Stimulated activated naive B cell treated with anti-CD40 and anti-IgM and Interleukin-4, amounts not matched to agents 10 μg/mL and 1 μg/mL and 100 μg/mL, for 72 hours (primary cell): Measurements from ENCODE around the gene NNT.
"Not testable (repeated sequence)": the region's sequence is repeated elsewhere in the genome, so short reads cannot be mapped to it uniquely, and the experiment has no call there.

Experiments used
- ATAC-seq, 2 donors: fragments of 150-1000 bp; cut with Tn5 transposase; replicated peaks; 2 replicates each; pipeline ENCODE4 v1.10.0; 2021; ENCODE audit warnings: moderate library complexity in 1 of 2
- DNase-seq: peaks from one replicate; pipeline ENCODE4 v3.0.0; 2021
- H3K27ac Mint-ChIP-seq: one replicate; pipeline ENCODE4 v1.8.0; 2022; ENCODE audit warnings: mild to moderate bottlenecking, mixed read lengths
- H3K27me3 Mint-ChIP-seq, 2 donors: one replicate each; pipeline ENCODE4 v1.8.0; 2022; ENCODE audit warnings: mixed read lengths in 2 of 2
- H3K36me3 Mint-ChIP-seq, 2 donors: one replicate each; pipeline ENCODE4 v1.8.0; 2022; ENCODE audit warnings: mixed read lengths in 2 of 2, mild to moderate bottlenecking in 1 of 2
- H3K4me1 Mint-ChIP-seq, 2 donors: one replicate each; pipeline ENCODE4 v1.8.0; 2022; ENCODE audit warnings: mixed read lengths in 2 of 2, mild to moderate bottlenecking in 1 of 2
- H3K4me3 Mint-ChIP-seq, 2 donors: one replicate each; pipeline ENCODE4 v1.8.0; 2022; ENCODE audit warnings: mild to moderate bottlenecking in 2 of 2, mixed read lengths in 2 of 2, moderate library complexity in 1 of 2
- H3K9me3 Mint-ChIP-seq, 2 donors: one replicate each; pipeline ENCODE4 v1.8.0; 2022; ENCODE audit warnings: mixed read lengths in 2 of 2, mild to moderate bottlenecking in 1 of 2

The NNT gene

DNA sequence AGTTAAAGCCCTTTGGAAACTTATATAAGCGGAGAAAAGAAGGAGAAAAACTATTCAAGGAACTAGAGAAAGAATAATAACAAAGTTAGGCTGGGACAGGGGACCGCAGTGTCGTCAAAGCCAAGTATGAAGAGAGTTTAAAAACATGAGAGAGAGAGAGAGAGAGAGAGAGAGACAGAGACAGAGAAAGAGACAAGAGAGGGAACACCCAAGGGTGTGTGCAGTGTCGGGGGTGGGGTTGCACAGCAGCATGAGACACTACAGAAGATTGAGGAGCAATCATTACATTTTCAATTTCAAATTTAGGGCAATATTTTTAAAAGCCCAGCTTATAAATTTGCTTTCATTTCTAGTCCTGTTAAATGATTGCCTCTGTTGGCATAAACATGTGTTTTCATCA lies 74.3 kb downstream of the NNT start:
- H3K27me3 Mint-ChIP-seq, result no peaks in the 10 kb centered on the region
- ATAC-seq, result no peak

DNA sequence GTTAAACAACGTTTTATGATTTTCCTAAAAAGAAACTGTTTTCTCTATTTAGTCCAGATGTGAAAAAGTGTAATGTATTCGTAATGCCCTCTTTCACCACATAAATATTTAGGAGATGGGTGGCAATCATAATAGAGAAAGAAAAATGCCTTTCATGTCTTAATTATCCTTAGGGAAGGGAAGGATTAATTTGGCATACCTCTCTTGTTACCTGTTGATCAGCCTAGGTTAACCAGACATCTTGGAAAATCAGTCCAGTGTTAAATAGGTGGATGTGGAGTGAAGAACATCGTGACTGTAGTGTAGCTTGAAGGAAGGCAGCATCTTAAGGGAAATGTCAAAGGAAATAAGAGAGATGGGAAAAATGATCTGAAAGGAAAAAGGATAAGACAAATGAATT lies 76.2 kb downstream of the NNT start:
- peaks cover 21 to 28% of the 10 kb centered on the region in 2 donors for H3K36me3 Mint-ChIP-seq
- H3K9me3 Mint-ChIP-seq, result no peaks in the 10 kb centered on the region
- DNase-seq, result no peak
- no peak overlapping the region for H3K4me3 Mint-ChIP-seq
- H3K4me1 Mint-ChIP-seq, result peaks cover 2 to 4% of the 10 kb centered on the region in 2 donors
- no peaks in the 10 kb centered on the region for H3K27me3 Mint-ChIP-seq
- ATAC-seq, result no peak
- no peak overlapping the region for H3K27ac Mint-ChIP-seq

More for the DNA sequence above, 74.3 kb downstream of the NNT start:
- H3K4me1 Mint-ChIP-seq, result no peaks in the 10 kb centered on the region
- no peak overlapping the region for H3K27ac Mint-ChIP-seq
- H3K4me3 Mint-ChIP-seq, result no peak overlapping the region
- peaks cover 22 to 28% of the 10 kb centered on the region in 2 donors for H3K36me3 Mint-ChIP-seq
- no peaks in the 10 kb centered on the region for H3K9me3 Mint-ChIP-seq
- DNase-seq, result no peak

DNA sequence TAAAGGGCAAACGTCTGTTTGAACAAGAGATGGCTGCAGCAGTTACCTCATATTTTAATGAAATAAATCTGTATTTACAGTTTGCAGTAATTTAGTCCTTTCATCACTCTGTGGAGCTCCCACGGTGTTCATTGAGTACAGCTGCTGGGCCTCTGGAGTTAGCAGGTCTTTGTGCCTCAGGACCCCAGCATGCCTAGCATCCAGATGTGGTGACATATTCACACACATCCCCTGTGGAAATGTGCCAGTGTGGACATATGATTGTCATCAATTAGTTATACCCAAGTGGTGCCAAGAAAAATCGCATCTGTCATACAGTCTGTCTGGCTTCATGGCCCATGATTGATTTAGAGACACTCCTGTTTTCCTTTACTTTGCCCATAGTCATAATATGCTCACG lies 77.3 kb downstream of the NNT start:
- H3K36me3 Mint-ChIP-seq, result peaks cover 21 to 28% of the 10 kb centered on the region in 2 donors
- H3K27me3 Mint-ChIP-seq, result no peaks in the 10 kb centered on the region
- DNase-seq (no peak), ATAC-seq (no peak)
- H3K4me1 Mint-ChIP-seq, result peaks cover 2 to 4% of the 10 kb centered on the region in 2 donors
- no peak overlapping the region for H3K4me3 Mint-ChIP-seq
- no peak overlapping the region for H3K27ac Mint-ChIP-seq
- H3K9me3 Mint-ChIP-seq, result no peaks in the 10 kb centered on the region

DNA sequence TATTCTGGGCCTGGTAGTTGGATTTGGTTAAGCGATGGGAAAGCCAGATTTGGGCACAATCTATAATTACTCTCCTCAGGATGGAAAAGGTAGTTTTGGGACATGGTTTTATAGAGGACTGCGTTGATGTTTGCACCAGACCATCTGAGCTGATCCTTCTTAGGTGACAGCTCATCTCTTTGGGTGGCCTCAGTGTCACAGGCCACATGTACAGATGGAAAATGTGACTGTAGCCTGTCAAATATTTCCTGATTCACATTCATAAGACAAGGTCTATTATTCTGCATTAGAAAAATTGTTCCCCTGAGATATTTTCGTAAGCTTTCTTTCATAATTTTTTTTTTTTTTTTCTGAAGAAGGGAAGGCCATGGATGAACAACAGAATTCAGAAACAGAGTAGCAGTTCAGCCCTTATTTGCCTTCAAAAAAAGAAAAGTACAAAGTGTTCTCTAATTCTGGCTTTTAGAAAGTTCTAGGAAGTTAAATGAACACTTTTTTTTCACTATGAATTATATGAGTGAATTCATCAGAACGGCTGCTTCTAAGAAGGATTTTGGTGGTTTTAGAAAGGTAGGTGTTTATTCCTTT lies 81.0 kb downstream of the NNT start:
- Mint-ChIP-seq H3K4me3 (no peak overlapping the region), H3K27me3 (no peaks in the 10 kb centered on the region), H3K4me1 (peaks cover 4% of the 10 kb centered on the region in 2 donors), H3K9me3 (peaks cover 2 to 4% of the 10 kb centered on the region in 2 donors), H3K27ac (no peak overlapping the region), H3K36me3 (peaks cover 22 to 43% of the 10 kb centered on the region in 2 donors)
- no peak for DNase-seq
- ATAC-seq, result no peak

DNA sequence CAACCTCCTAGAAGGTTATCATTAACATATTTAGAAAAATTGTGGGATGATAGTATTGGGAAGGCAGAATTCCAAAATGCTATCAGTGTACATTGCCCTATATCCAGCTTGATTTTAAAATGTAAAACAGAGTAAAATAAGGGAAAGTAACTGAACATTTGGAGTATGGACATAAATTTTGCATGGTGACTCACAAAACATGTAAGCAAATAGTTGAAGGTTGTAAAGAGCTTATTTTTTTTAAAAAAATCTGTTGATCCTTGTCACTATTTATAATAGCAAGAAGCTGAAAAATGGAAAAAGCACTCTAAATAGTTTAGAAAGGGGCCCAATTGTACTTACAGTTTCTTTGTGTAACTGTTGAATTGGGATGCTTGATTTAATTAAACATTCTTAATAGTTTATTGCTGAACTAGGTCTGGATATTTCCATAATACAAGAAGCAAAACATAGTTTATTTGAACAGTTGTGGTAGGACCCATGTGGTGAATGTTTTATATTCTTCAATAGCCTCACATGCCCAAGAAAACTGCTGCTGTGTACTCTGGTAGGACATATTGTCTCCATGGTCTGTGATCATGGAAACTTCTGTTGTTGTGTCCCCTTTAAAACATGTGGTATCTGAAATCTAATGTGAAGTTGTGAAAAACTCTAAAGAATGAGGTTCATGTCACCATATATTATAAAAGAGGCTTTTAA lies 82.4 kb downstream of the NNT start:
- ATAC-seq, result no peak
- DNase-seq, result no peak
- Mint-ChIP-seq H3K4me3 (no peak overlapping the region), H3K9me3 (peaks cover 2 to 4% of the 10 kb centered on the region in 2 donors), H3K27me3 (no peaks in the 10 kb centered on the region), H3K4me1 (peaks cover 4% of the 10 kb centered on the region in 2 donors), H3K36me3 (peaks cover 28 to 50% of the 10 kb centered on the region in 2 donors), H3K27ac (no peak overlapping the region)

DNA sequence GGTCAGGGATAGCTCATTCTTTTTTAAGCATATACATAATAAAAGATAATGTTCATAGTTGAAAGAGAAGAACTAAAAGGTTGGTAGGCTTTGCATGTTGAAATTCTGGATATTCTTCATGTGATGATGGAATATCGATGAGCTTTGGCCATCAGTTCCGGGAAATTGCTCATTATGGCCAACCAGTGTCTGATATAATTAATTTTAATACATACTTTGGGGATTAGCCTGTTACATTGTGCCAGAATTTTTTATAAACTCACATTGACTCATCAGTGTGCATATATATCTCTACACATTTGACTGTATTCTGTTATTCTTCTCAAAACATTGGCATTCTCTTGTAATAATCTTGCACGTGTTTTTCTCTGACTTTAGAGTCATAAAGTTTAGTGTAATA lies 84.3 kb downstream of the NNT start:
- ATAC-seq (no peak), DNase-seq (no peak)
- no peaks in the 10 kb centered on the region for H3K27me3 Mint-ChIP-seq
- H3K4me1 Mint-ChIP-seq, result peaks cover 4% of the 10 kb centered on the region in 2 donors
- peaks cover 28 to 50% of the 10 kb centered on the region in 2 donors for H3K36me3 Mint-ChIP-seq
- no peak overlapping the region for H3K4me3 Mint-ChIP-seq
- no peak overlapping the region for H3K27ac Mint-ChIP-seq
- peaks cover 2 to 4% of the 10 kb centered on the region in 2 donors for H3K9me3 Mint-ChIP-seq

GRCh38 chr5:43691275-43691674 lies 88.3 kb downstream of the NNT start:
- Mint-ChIP-seq H3K4me3 (no peak overlapping the region), H3K27ac (no peak overlapping the region), H3K36me3 (peaks cover 48 to 74% of the 10 kb centered on the region in 2 donors), H3K9me3 (peaks cover 16 to 21% of the 10 kb centered on the region in 2 donors), H3K4me1 (peaks cover 0 to 2% of the 10 kb centered on the region in 2 donors), H3K27me3 (no peaks in the 10 kb centered on the region)
- no peak for ATAC-seq
- DNase-seq, result no peak

- H3K27ac Mint-ChIP-seq, result no peak overlapping the region
- peaks cover 0 to 2% of the 10 kb centered on the region in 2 donors for H3K4me1 Mint-ChIP-seq
- ATAC-seq, result no peak
- H3K4me3 Mint-ChIP-seq, result no peak overlapping the region
- DNase-seq, result no peak
- H3K9me3 Mint-ChIP-seq, result peaks cover 16 to 21% of the 10 kb centered on the region in 2 donors
- no peaks in the 10 kb centered on the region for H3K27me3 Mint-ChIP-seq
- H3K36me3 Mint-ChIP-seq, result peaks cover 51 to 78% of the 10 kb centered on the region in 2 donors
These were observed 88.9 kb downstream of the NNT start for GRCh38 chr5:43691893-43692292.

DNA sequence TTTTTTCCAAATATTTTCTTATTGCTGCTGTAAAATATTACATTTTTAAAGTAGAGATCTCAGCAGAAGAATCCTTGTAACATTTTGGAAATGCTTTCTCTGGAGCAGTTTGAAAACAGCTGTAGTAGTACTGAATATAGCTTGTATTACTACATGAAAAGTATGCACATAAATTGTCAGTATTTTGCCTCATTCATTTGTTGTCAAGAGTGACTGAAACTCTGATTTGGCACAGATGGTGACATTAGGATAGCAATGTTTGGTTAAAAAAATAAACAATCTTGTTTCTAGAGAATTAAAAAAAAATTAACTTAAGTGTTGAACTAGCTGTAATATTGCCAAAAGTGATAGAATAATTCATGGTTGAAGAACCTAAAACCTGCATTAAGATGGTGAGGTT lies 90.4 kb downstream of the NNT start:
- H3K36me3 Mint-ChIP-seq, result peaks cover 56 to 82% of the 10 kb centered on the region in 2 donors
- H3K27me3 Mint-ChIP-seq, result no peaks in the 10 kb centered on the region
- H3K4me1 Mint-ChIP-seq, result peaks cover 1 to 6% of the 10 kb centered on the region in 2 donors
- DNase-seq (no peak), ATAC-seq (no peak)
- H3K4me3 Mint-ChIP-seq, result no peak overlapping the region
- no peak overlapping the region for H3K27ac Mint-ChIP-seq
- peaks cover 14 to 16% of the 10 kb centered on the region in 2 donors for H3K9me3 Mint-ChIP-seq

- no peak for DNase-seq
- no peaks in the 10 kb centered on the region for H3K27me3 Mint-ChIP-seq
- H3K36me3 Mint-ChIP-seq, result peaks cover 56 to 76% of the 10 kb centered on the region in 2 donors
- ATAC-seq, result no peak
- H3K4me1 Mint-ChIP-seq, result peaks cover 1 to 6% of the 10 kb centered on the region in 2 donors
- no peak overlapping the region for H3K4me3 Mint-ChIP-seq
- peaks cover 14 to 16% of the 10 kb centered on the region in 2 donors for H3K9me3 Mint-ChIP-seq
- no peak overlapping the region for H3K27ac Mint-ChIP-seq
These were observed 91.0 kb downstream of the NNT start for GRCh38 chr5:43694027-43694426.

GRCh38 chr5:43696444-43696843 lies 93.5 kb downstream of the NNT start:
- not testable (repeated sequence) for H3K27me3 Mint-ChIP-seq, H3K27ac Mint-ChIP-seq, H3K4me3 Mint-ChIP-seq, H3K4me1 Mint-ChIP-seq, DNase-seq, ATAC-seq
- Mint-ChIP-seq H3K36me3 (peaks cover 51 to 68% of the 10 kb centered on the region in 2 donors), H3K9me3 (peaks cover 15 to 16% of the 10 kb centered on the region in 2 donors)

DNA sequence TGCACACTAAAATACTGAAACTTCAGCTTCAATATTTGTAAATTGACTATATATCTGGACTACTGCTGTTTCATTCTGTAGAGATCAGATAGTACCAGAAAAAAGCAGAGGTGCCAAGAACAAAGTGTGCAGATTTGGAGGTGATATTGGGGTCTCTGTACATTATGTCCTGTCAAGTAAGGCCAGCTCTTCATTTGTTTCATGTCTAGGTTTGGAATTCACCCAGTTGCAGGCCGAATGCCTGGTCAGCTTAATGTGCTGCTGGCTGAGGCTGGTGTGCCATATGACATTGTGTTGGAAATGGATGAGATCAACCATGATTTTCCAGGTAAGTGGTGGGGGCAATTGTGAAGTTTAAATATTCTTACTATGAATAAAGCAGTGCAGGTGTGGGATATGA lies 96.9 kb downstream of the NNT start:
- Mint-ChIP-seq H3K4me1 (peaks cover 1 to 6% of the 10 kb centered on the region in 2 donors), H3K27ac (no peak overlapping the region), H3K36me3 (peaks cover 50 to 63% of the 10 kb centered on the region in 2 donors), H3K27me3 (no peaks in the 10 kb centered on the region), H3K4me3 (no peak overlapping the region), H3K9me3 (peaks cover 8 to 10% of the 10 kb centered on the region in 2 donors)
- DNase-seq (no peak), ATAC-seq (no peak)

DNA sequence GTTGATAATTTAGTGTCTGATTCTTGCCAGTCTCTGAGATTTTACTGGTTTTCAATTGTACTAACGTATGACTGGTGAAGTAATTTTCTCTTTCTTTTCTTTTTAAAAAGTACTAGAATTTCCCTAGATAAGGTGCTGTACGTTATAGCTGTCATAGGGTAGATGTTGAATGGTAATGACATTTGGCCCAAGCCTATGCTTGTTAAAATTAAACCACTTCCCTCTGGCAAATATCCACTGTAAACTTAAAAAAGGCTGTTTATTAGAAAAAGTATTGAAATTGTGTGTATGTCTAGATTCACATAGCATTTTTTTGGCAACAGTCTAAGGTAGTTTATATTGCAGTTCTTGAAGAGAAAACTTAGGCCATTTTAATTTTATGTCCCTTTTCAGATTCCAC lies 97.6 kb downstream of the NNT start:
- ATAC-seq, result no peak
- Mint-ChIP-seq H3K9me3 (peaks cover 5 to 6% of the 10 kb centered on the region in 2 donors), H3K27me3 (no peaks in the 10 kb centered on the region), H3K27ac (no peak overlapping the region), H3K4me3 (no peak overlapping the region), H3K36me3 (peaks cover 49 to 63% of the 10 kb centered on the region in 2 donors), H3K4me1 (peaks cover 1 to 6% of the 10 kb centered on the region in 2 donors)
- DNase-seq, result no peak

DNA sequence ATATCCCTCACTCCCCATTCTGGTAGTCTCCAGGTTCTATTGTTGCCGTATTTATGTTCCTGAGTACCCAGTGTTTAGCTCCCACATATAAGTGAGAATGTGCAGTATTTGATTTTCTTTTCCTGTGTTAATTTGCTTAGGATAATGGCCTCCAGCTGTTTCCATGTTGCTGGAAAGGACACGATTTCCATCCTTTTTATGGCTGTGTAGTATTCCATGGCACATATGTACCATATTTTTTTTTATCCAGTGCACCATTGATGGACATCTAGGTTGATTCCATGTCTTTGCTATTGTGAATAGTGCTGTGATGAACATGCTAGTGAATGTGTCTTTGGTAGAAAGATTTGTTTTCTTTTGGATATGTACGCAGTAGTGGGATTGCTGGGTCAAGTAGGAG lies 98.2 kb downstream of the NNT start:
- H3K9me3 Mint-ChIP-seq, result peaks cover 0 to 2% of the 10 kb centered on the region in 2 donors
- H3K4me3 Mint-ChIP-seq, result no peak overlapping the region
- H3K36me3 Mint-ChIP-seq, result peaks cover 43 to 59% of the 10 kb centered on the region in 2 donors
- peaks cover 1 to 6% of the 10 kb centered on the region in 2 donors for H3K4me1 Mint-ChIP-seq
- no peaks in the 10 kb centered on the region for H3K27me3 Mint-ChIP-seq
- DNase-seq (no peak), ATAC-seq (no peak)
- H3K27ac Mint-ChIP-seq, result no peak overlapping the region

DNA sequence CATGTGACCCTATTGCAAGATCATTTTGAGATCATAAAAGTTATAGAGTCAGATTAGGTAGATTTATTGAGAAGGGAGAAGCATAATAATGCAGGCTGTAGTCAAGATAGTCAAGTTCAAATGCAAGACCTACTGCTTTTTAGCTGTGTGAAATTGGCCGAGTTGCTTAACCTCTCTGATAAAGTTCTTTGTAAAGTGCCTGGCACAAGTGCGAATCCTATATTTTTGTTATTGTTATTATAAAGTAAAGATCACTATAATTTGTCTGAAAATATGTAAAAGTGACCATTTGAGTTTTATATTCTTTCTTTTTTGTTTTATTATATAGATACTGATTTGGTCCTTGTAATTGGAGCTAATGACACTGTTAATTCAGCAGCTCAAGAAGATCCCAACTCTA lies 99.3 kb downstream of the NNT start:
- peak overlapping the region; percentile 56 for H3K27ac Mint-ChIP-seq
- H3K9me3 Mint-ChIP-seq, result peaks cover 0 to 2% of the 10 kb centered on the region in 2 donors
- H3K4me1 Mint-ChIP-seq, result peaks cover 1 to 4% of the 10 kb centered on the region in 2 donors
- DNase-seq (no peak), ATAC-seq (no peak)
- H3K4me3 Mint-ChIP-seq, result no peak overlapping the region
- H3K27me3 Mint-ChIP-seq, result no peaks in the 10 kb centered on the region
- peaks cover 36 to 51% of the 10 kb centered on the region in 2 donors for H3K36me3 Mint-ChIP-seq
